ENCODE measurements around the gene KRTAP10-8.
"Not testable (repeated sequence)": the region's sequence is repeated elsewhere in the genome, so short reads cannot be mapped to it uniquely, and the experiment has no call there.

Gene KRTAP10-8

DNA sequence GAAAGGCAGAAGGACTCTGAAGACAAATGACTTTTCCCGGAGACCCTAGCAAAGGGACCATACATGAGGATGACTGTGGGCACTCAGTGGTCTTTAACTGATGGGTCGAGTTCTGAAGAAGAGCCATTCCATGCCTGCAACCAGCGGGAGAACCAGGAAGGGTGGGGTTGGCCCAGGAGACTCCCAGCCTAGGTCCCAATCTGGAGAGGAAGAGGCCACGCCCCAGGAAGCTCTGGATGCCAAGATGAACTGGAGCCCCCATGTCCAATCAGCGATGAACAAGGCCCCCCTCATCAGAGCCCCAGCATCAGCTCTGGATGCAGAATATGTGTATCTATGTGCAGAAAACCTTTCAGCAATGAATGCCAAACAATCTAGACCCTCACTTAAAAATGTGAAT, 28.9 kb downstream of the KRTAP10-8 start:
- no peak for DNase-seq (ENCODE audit: low read depth, low spot score)
- TF ChIP-seq, protein P1, sequence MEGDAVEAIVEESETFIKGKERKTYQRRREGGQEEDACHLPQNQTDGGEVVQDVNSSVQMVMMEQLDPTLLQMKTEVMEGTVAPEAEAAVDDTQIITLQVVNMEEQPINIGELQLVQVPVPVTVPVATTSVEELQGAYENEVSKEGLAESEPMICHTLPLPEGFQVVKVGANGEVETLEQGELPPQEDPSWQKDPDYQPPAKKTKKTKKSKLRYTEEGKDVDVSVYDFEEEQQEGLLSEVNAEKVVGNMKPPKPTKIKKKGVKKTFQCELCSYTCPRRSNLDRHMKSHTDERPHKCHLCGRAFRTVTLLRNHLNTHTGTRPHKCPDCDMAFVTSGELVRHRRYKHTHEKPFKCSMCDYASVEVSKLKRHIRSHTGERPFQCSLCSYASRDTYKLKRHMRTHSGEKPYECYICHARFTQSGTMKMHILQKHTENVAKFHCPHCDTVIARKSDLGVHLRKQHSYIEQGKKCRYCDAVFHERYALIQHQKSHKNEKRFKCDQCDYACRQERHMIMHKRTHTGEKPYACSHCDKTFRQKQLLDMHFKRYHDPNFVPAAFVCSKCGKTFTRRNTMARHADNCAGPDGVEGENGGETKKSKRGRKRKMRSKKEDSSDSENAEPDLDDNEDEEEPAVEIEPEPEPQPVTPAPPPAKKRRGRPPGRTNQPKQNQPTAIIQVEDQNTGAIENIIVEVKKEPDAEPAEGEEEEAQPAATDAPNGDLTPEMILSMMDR (IDR thresholded peaks at IDR 0.05; ENCODE audit: low read depth, low read length) = no peak
- H3K4me3 ChIP-seq (ENCODE audit: low read depth, low read length) = no peak overlapping the region
- in situ Hi-C loops (cut with HindIII; ENCODE audit: low sequenced_read_pairs) = no loop called here

DNA sequence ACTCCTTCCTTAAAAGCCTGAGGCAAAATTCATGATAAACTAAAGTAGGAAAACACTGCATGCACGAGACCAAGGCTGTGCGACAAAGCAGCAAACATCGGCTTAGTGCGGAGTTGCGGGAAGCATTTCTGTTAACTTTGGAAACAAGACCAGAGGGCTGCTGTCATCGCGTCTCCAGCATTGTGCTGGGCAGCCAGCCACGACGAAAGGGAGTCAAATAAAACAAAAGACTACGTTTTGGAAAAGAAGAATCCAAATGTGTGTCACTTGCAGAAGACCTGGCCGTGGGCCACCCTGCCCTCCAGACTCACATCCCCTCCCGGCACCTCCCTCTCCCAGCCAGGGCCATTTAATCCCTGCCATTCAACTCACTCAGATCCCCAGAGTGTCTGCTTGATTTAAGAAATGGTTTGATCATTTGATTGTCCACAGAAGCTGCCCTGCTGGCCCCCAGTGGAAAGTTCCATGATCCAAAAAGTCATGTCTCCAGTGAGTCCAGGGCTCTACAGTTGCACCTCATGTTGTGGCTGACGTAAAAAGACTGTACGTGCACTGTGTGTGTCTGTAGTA, 31.9 kb downstream of the KRTAP10-8 start:
- in situ Hi-C loops (cut with HindIII; ENCODE audit: low sequenced_read_pairs) = no loop called here
- no peak overlapping the region for H3K4me3 ChIP-seq (ENCODE audit: low read depth, low read length)
- no peak for DNase-seq (ENCODE audit: low read depth, low spot score)
- TF ChIP-seq, protein P1 (IDR thresholded peaks at IDR 0.05; ENCODE audit: low read depth, low read length) = no peak

DNA sequence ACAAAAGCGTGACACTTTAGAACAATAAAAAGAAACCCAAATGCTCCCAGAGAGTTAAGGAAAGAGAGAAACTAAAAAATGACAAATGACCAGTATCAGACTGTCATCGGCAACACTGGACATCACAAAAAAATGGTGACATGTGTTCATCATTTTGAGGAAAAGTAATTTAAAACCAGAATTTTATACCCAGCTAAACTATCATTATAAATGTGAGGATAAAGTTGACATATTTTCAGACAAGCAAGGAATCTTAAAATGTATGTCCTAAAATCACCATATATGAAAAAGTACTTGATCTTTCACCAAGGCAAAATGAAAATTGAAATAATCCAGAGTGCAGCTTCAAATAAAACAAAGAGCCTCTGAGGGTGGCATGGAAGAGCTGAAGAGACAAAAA, 33.0 kb downstream of the KRTAP10-8 start:
- no peak overlapping the region for H3K4me3 ChIP-seq (ENCODE audit: low read depth, low read length)
- DNase-seq (ENCODE audit: low read depth, low spot score) = no peak
- TF ChIP-seq, protein P1 (IDR thresholded peaks at IDR 0.05; ENCODE audit: low read depth, low read length) = no peak
- in situ Hi-C loops (cut with HindIII; ENCODE audit: low sequenced_read_pairs) = no loop called here

DNA sequence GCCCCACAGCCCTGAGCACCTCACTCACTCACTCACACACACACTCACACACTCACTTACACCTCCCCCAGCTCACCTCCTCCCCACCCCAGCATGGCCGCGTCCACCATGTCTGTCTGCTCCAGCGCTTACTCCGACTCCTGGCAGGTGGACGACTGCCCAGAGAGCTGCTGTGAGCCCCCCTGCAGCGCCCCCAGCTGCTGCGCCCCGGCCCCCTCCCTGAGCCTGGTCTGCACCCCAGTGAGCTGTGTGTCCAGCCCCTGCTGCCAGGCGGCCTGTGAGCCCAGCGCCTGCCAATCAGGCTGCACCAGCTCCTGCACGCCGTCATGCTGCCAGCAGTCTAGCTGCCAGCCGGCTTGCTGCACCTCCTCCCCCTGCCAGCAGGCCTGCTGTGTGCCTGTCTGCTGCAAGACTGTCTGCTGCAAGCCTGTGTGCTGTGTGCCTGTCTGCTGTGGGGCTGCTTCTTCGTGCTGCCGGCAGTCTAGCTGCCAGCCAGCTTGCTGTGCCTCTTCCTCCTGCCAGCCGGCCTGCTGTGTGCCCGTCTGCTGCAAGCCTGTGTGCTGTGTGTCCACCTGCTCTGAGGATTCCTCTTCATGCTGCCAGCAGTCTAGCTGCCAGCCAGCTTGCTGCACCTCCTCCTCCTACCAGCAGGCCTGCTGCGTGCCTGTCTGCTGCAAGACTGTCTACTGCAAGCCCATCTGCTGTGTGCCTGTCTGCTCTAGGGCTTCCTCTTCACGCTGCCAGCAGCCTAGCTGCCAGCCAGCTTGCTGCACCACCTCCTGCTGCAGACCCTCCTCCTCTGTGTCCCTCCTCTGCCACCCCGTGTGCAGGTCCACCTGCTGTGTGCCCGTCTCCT, 34.7 kb downstream of the KRTAP10-8 start, which contains the start of gene KRTAP10-11:
KRTAP10-11 (plus strand) TSS at position 49 of the 856 bp plus-strand sequence; CDS start at position 94, 45 bp downstream.
- DNase-seq (ENCODE audit: low read depth, low spot score); in situ Hi-C loops (cut with HindIII; ENCODE audit: low sequenced_read_pairs); H3K4me3 ChIP-seq (ENCODE audit: low read depth, low read length): not testable (repeated sequence)

DNA sequence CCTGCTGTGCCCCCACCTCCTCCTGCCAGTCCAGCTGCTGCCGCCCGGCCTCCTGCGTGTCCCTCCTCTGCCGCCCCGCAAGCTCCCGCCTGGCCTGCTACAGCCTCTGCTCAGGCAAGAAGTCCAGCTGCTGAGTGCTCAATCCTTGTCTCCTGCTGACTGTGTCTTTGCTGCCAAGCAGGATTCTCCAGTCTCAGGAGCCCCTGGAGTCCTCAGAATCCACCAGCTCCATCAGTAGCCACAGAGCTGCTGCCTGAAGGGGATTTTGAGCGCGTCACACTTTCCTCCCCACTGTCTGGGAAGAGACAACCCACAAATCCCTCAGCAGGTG, 35.3 kb downstream of the KRTAP10-8 start:
- no peak overlapping the region for H3K4me3 ChIP-seq (ENCODE audit: low read depth, low read length)
- TF ChIP-seq, protein P1 (IDR thresholded peaks at IDR 0.05; ENCODE audit: low read depth, low read length) = no peak
- no peak for DNase-seq (ENCODE audit: low read depth, low spot score)
- in situ Hi-C loops (cut with HindIII; ENCODE audit: low sequenced_read_pairs) = no loop called here

DNA sequence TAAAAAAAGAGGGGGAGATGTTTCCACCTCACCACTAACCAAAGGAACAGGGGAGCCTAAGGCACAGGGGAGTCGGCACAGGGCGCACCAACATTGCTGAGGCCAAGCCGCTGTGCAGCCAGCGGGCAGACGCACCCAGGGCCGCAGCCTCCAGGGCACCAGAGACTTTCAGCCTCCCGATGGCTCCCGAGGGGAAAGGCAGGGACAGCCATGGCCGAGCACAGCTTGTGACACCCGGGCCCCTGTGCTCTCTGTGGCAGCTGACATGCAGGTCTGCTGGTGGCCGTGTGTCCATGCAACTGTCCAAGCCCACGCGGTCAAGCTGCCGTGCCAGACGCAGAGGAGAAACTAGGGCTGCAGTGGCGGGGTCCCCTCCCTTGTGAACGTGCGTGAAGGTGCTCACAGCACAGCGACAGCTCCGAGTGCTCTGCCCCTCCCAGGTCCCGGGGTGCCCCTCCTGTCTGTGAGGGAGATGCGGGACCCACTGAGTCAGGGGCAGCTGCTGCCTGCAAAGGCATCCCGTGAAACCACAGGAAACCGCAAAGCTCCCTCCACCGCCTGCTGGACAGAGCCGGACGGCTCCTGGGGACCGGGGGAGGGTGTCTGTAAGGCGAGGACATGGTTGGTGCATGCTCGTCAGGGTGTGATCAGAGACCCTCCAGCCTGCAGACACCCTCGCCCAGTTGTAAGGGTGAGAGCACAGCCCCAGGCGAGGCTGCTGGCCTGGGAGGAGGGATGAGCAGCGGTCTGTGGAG, 36.9 kb downstream of the KRTAP10-8 start:
- no peak for DNase-seq (ENCODE audit: low read depth, low spot score)
- H3K4me3 ChIP-seq (ENCODE audit: low read depth, low read length) = no peak overlapping the region
- in situ Hi-C loops (cut with HindIII; ENCODE audit: low sequenced_read_pairs) = no loop called here
- TF ChIP-seq, protein P1 (IDR thresholded peaks at IDR 0.05; ENCODE audit: low read depth, low read length) = no peak

All from astrocyte of the spinal cord (primary cell).